ENCODE results near the gene WTIP. TPM values are rescaled to one million over a fixed set of nuclear protein-coding genes. Genes with fewer than 3 reads are reported as not detected.

Gene WTIP
- total and polyA plus RNA-seq, 2 of the 13 experiments (the other 11 are each of a cell fraction or from before 2014, with no cell fraction given): 15.0 to 18.1 TPM

GRCh38 chr19:34501339-34502320, 20.1 kb downstream of the WTIP start (continued):
- TF ChIP-seq ETS1 (CRISPR knock-in tag; IDR thresholded peaks at IDR 0.05) (no peak), NPAS2 (CRISPR knock-in tag; IDR thresholded peaks at IDR 0.05; ENCODE audit: borderline replicate concordance) (no peak), CHD4 (IDR thresholded peaks at IDR 0.05; ENCODE audit: borderline replicate concordance, low read length) (no peak), ZNF18 (CRISPR knock-in tag; IDR thresholded peaks at IDR 0.05; ENCODE audit: insufficient replicate concordance) (no peak), ZNF670 (CRISPR knock-in tag; IDR thresholded peaks at IDR 0.05; ENCODE audit: borderline replicate concordance) (no peak), ZNF121 (CRISPR knock-in tag; IDR thresholded peaks at IDR 0.05) (peak; percentile 41; the same call in 1 of the 2 replicates), IRX3 (CRISPR knock-in tag; IDR thresholded peaks at IDR 0.05; ENCODE audit: borderline replicate concordance, low read depth) (no peak), ZNF574 (CRISPR knock-in tag; IDR thresholded peaks at IDR 0.05) (peak; percentile 58), ZNF614 (CRISPR knock-in tag; IDR thresholded peaks at IDR 0.05; ENCODE audit: borderline replicate concordance) (peak; percentile 67; the same call in 1 of the 2 replicates), ETV6 (CRISPR knock-in tag; conservative IDR thresholded peaks at IDR 0.05) (peak; percentile 54; the same call in 1 of the 2 replicates), ZNF34 (CRISPR knock-in tag; IDR thresholded peaks at IDR 0.05; ENCODE audit: borderline replicate concordance) (no peak), ZNF839 (CRISPR knock-in tag; IDR thresholded peaks at IDR 0.05; ENCODE audit: borderline replicate concordance) (no peak), ZNF850 (CRISPR knock-in tag; conservative IDR thresholded peaks at IDR 0.05) (no peak), RFXANK (CRISPR knock-in tag; IDR thresholded peaks at IDR 0.05) (no peak), ZNF709 (CRISPR knock-in tag; IDR thresholded peaks at IDR 0.05) (no peak), ZNF737 (CRISPR knock-in tag; IDR thresholded peaks at IDR 0.05; ENCODE audit: borderline replicate concordance) (no peak), SRSF1 (optimal IDR thresholded peaks at IDR 0.05; ENCODE audit: low read depth, low read length) (no peak), ATM (IDR thresholded peaks at IDR 0.05; ENCODE audit: borderline replicate concordance) (no peak), ZNF333 (CRISPR knock-in tag; IDR thresholded peaks at IDR 0.05; ENCODE audit: borderline replicate concordance) (peak; percentile 70; the same call in 1 of the 2 replicates)
